Kasumi-1 (cell line): ENCODE results near the gene TNS3.

ENCODE experiments used
- DNase-seq, 2 experiments: peaks; one replicate each; lab custom pipeline; 2025; lab: John Stamatoyannopoulos, UW

The TNS3 gene

GRCh38 chr7:47407136-47407535 lies 174.8 kb downstream of the TNS3 start:
- DNase-seq, result no peak

- no peak for DNase-seq
Observed at GRCh38 chr7:47406801-47407129, 175.1 kb downstream of the TNS3 start.

- no peak for DNase-seq
Observed at GRCh38 chr7:47405921-47406800, 175.8 kb downstream of the TNS3 start.

DNA sequence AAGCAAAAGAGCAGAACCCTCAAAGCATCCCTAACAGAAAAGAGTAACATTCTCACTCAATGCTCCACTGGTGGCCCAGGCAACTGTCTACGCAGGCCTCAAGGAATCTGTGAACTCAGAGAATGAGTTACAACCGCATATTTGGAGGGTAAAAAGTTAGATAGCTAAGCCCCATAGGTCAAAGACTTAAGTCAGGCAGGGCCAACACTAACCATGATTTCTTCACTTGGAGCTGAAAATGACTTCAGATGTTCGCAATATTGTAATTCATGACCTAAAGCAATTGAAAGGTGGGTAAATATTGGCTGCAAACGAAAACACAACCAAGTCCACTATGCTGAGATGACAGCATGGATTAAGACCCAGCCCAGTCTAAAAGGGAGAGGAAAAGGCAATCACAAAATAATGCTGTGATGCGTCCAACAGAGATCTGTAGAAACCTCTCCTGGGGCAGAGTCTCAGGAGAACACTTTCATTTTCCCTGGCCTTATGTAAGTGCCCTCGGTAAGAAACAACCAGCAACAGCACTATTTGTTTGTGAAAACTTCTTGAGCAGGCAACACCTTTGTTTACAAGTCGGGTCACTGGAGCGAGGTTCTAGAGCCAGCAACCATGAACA lies 176.5 kb downstream of the TNS3 start:
- no peak for DNase-seq

GRCh38 chr7:47404010-47404409 lies 177.9 kb downstream of the TNS3 start:
- no peak for DNase-seq

DNA sequence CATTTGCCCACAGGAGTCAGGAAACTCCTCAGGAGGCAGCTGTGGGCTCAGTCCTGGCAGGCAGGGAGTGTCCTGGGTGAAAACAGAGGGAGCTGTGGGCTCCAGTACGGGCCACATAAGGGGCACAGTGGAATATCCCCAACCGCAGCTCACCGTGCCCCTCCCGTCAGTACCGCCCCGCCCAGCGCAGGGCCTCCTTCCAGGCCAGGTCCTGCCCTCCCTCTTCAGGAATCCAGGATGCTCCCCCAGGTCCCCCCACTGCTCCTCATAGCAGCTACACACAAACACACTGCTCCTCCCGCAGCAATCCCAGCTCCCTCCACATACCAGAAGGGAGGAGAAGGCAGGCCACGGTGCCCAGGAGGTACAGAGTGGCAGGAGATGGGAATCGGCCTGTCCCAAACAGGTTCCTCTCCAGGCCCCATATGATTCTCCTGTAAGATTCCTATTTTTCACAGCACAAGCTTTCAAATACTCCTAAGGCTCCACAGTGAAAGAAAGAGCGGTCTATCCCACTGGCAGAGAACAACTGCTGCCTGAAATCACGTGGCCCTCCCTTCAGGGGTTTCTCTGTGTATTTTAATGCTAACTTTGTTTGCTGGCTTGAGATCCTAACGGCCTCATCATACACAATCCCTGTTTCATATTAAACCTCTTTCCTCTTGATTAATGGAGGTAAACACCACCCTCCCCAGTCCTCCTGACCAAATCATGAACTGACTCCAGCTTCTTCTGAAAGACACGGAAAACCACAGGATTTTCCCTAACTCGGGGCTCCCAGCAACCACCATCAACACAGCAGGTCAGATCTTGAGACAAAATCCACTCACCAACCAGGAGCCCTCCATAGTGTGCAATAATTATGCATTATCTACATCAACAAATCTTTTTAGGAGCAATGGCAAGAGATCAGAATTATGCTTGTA lies 178.7 kb downstream of the TNS3 start:
- DNase-seq, result no peak

DNA sequence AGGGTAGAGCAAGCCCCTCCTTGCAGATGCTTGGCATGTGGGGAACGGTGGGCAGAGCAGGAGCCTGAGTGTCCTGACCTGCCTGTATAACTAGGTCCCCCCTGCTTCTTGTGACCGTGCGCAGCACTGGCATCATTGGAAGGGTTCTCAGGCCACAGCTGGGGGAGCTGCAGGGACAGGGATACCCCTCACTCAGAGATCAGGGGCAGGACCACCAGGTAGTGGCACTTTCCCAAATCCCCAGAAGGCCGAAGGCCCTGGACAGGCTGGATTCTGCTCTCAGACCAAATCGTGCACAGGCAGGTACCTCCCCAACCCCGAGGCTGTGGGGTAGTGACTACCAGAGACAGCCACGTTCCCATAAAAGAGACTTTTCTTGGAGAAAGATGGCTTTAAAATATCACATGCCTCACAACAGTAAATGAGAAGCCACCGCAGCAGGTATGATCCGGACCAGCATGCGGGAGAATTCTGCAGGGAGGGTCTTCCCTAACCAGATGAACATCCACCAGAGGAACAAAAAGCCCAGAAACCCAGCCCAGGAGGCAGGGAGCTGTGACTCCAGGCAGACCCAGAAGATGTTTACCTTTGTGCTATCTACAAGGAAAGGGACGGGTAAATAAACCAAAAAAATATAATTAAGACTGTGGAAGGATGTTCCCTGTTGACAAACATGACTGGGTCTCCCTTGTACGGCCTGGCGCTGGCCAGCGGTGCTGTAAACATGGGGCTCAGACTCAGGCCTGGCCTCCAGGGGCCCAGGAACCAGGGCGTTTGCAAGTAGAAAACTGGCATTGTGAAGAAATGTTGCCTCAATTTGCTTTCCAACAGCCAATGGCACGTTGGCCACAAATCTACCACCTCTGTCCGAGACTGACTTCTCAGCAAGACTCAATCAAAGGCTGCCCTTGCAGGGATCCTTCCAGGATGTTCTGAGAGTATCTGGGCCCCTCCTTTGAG lies 180.0 kb downstream of the TNS3 start:
- no peak for DNase-seq

GRCh38 chr7:47400741-47401206 lies 181.1 kb downstream of the TNS3 start:
- no peak for DNase-seq

GRCh38 chr7:47400001-47400400 lies 181.9 kb downstream of the TNS3 start:
- DNase-seq, result no peak

DNA sequence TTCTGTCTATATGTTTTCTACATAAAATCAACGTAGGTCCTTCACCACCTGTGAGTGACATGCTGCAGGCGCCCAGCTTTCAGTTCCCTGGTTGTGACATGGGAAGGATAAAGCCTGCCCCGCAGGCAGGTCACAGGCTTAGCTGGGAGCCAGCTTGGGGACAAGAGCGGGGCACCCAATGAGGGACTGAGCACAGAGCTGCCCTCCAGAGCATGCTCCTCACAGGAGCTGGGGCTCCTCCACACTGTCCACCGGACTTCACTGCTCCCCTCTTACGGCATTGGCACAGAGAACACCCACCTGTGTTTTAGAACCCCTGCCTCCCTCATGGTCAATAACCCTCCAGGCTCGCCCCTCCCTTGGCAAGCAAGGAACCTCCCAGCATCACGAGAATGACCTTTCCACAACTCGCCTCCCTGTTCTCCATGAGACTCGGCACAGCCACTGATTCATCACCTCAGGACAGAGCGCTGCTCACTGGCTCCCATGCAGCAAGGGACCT lies 187.1 kb downstream of the TNS3 start:
- no peak for DNase-seq

- DNase-seq, result no peak
Observed at GRCh38 chr7:47394216-47394615, 187.7 kb downstream of the TNS3 start.

DNA sequence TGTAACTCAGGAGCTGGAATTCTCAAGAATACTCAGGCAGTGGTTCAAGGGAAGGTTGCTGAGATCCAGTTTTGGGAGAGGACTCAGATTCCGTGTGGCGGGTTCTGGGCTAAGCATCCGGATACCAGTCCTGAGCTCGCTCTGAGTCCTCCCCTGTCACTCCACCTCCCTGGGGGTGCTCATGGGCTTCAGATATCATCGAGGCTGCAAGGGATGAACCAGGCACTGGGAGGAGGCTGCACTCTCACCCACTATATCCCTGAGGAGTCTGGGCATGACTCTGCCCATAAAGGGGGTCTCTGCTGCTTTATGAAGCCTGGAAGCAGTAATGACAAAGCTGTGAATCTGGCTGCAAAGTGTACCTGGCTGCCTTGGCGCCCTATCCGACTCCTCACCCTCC lies 188.5 kb downstream of the TNS3 start:
- no peak for DNase-seq

- no peak for DNase-seq
Observed at GRCh38 chr7:47392241-47392759, 189.6 kb downstream of the TNS3 start.

DNA sequence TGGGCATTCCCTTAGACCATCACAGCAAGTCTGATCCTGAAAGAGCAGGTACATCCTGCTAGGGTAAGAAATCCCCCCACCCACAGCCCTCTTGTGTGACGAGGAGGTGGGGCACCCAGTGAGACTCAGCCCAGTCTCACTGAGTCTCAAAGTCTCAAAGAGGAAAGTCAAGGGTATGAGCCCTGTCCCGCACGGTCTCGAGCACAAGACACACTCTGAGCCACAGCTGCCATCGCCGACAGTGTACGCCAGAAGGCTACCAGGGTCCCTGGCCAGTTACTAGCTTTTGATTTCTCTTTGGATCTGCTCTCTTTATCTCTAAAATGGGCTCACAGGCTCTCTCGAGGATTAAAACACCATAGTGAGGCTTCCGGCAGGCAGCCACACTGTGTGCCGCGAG lies 190.2 kb downstream of the TNS3 start:
- DNase-seq, result no peak

- no peak for DNase-seq
Observed at GRCh38 chr7:47390914-47391313, 191.0 kb downstream of the TNS3 start.

DNA sequence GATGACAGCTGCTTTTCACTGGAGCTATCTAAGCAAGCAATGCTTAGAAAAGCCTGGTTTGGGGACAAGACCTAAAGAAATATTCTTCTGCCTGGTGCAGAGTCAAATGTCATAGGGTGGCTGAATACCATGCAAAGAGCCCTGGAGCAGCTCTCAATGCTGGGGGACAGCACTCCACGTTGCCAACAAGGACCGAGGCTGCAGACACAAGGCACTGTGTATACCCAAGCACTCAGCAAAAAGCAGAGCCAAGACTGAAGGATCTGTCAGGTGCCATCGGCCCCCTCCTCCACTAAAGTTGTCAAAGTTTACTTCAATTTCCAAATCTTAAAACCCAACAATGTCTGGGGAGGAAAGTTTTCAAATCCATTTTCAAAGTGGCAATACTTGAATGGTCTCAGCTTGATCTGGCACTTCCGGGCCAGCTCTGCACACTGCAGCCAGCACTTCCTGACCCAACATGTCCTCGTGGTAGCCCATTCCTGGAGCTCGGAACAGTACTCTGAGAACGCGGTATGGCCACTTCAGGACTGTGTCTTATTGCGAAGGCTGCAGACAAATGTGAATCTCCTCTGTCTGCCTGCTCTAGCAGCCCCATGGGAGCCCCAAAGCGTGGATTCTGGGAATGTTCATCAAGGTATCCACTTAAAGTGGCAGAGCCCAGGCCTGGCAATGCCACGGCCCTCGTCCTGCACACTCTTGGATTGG lies 191.8 kb downstream of the TNS3 start:
- DNase-seq, result no peak

DNA sequence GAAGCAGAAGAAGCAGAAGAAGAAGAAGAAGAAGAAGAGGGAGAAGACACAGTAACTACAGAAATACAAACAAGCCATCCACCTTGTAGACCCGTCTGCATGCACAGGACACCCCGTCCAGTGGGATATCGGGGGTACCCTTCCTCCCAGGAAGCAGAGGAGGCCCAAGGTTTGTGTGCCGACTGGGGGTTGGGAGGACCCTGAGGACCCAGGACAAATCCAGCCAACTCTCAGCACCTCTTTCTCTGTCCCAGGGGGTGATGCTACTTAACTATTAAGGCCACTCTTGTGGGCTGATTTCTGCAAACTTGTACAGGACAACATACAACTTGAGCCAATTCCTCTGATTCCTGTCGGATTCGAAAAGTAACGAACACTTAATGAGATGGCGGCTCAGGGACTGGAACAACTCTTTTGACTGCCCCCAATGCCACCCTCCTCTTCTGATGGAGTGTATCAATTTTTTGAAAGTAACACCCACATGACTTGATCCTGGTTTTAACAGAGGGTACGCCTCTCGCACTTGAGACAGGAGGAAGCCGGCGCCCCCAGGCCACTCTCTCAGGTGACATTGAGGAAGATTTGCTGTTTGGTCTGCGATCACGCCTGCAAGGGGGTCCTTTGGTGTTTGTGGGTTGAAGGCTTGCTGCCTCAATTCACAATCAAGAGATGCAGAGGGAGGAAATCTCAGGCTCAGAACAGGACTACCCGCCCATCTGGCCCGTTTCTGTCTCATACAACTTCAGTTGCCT lies 192.6 kb downstream of the TNS3 start:
- no peak for DNase-seq

DNA sequence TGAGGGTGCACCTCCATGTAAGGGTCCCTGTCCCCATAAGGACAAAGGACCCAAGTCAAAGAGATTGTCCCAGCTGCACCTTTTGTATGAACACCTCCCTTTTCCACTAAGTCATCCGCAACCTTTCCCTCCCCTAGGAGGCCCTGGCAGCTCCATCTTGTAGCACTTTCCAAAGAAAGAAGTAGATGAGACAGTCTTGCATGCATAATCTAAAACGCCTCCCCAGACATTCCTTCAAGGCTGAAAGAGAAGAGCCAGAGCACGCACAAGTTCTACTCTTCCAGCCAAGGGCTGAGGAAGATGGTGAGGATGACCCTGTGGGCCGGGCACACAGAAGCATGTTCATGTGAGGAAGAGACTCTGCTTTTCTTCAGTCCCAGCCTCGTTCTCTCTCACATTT lies 194.4 kb downstream of the TNS3 start:
- no peak for DNase-seq

DNA sequence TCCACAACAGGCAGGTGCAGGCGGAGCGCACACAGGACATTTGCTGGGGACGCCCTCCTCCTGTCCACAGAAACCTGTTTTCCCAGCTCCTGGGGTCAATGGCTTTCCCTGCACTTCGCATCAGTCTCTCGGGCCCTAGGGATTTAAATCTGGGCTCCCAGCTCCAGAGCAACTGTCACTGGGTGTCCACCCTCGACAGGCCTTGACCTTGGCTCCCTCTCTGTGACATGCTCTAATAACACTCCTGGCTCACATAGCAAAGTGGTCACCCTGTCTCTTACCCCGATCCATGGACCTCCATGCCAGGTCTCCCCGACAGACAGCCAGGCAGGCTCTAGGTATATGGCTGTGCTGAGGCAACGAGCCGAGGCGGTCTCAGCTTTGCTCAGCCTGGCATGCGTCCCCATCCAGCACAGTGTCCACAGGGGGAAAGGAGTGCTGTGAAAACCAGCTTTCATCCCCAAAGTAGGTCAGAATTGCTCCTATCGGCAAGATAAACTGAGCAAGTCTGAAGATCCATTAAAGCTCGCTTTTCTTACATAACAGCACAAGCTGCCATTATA lies 195.6 kb downstream of the TNS3 start:
- no peak for DNase-seq
